Lower lobe of right lung (tissue), 2 donors: ENCODE results near the gene TTLL5. TPM values are rescaled to one million over a fixed set of nuclear protein-coding genes. Genes with fewer than 3 reads are reported as not detected.

Experiments
- ATAC-seq, 2 donors: fragments of 200-7000 bp; cut with Tn5 transposase; one replicate each; pipeline ENCODE4 v1.9.1; 2020 to 2022; ENCODE audit warnings: mild to moderate bottlenecking in 2 of 2, moderate library complexity in 2 of 2
- DNase-seq: peaks from one replicate; pipeline ENCODE4 v3.0.0-alpha.2; 2020
- H3K27ac ChIP-seq: fragments of 200-600 bp; one replicate; pipeline ENCODE4 v1.8.0; 2022
- H3K27me3 ChIP-seq: fragments of 200-600 bp; one replicate; pipeline ENCODE4 v1.8.0; 2022; ENCODE audit warnings: low read depth
- H3K36me3 ChIP-seq: fragments of 200-600 bp; one replicate; pipeline ENCODE4 v1.8.0; 2022; ENCODE audit warnings: mild to moderate bottlenecking
- H3K4me1 ChIP-seq: fragments of 200-600 bp; one replicate; pipeline ENCODE4 v1.8.0; 2022
- H3K4me3 ChIP-seq: fragments of 200-600 bp; one replicate; pipeline ENCODE4 v1.8.0; 2022; ENCODE audit warnings: mild to moderate bottlenecking
- H3K9me3 ChIP-seq: fragments of 200-600 bp; one replicate; pipeline ENCODE4 v1.8.0; 2022
- intact Hi-C: fragments of 100-400 bp; cut with DNase I; formaldehyde crosslinking; loops from one replicate; pipeline ENCODE4 v1.11.0; 2022
- long read RNA-seq: library from polyadenylated mRNA; unstranded; transcript quantifications from one replicate; pipeline ENCODE4 v2.0.0, GENCODE V29; 2021
- total RNA-seq: library from RNA; stranded (reverse); fragmentation: NEBNext Ultra II Directional; extraction: Animal tissue kit (Norgen Biotek cat#: 25700); gene quantifications from one replicate; pipeline ENCODE4 v1.2.1, GENCODE V29; 2021
- TF ChIP-seq, protein P1 (sequence below): fragments of 200-600 bp; IDR thresholded peaks from one replicate; pipeline ENCODE4 v1.8.0; 2022; ENCODE audit warnings: antibody characterized with exemption, mild to moderate bottlenecking
- donor health status: DM: no; HTN: yes; CAD: no; lungs with severe emphysema.

The TTLL5 gene, protein sequence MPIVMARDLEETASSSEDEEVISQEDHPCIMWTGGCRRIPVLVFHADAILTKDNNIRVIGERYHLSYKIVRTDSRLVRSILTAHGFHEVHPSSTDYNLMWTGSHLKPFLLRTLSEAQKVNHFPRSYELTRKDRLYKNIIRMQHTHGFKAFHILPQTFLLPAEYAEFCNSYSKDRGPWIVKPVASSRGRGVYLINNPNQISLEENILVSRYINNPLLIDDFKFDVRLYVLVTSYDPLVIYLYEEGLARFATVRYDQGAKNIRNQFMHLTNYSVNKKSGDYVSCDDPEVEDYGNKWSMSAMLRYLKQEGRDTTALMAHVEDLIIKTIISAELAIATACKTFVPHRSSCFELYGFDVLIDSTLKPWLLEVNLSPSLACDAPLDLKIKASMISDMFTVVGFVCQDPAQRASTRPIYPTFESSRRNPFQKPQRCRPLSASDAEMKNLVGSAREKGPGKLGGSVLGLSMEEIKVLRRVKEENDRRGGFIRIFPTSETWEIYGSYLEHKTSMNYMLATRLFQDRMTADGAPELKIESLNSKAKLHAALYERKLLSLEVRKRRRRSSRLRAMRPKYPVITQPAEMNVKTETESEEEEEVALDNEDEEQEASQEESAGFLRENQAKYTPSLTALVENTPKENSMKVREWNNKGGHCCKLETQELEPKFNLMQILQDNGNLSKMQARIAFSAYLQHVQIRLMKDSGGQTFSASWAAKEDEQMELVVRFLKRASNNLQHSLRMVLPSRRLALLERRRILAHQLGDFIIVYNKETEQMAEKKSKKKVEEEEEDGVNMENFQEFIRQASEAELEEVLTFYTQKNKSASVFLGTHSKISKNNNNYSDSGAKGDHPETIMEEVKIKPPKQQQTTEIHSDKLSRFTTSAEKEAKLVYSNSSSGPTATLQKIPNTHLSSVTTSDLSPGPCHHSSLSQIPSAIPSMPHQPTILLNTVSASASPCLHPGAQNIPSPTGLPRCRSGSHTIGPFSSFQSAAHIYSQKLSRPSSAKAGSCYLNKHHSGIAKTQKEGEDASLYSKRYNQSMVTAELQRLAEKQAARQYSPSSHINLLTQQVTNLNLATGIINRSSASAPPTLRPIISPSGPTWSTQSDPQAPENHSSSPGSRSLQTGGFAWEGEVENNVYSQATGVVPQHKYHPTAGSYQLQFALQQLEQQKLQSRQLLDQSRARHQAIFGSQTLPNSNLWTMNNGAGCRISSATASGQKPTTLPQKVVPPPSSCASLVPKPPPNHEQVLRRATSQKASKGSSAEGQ (N-terminal part only)
- total RNA-seq, result 32.6 TPM
- long read RNA-seq, partial matches to known transcripts, result 4 of 24 reads
- long read RNA-seq, other reads (novel, unspliced or antisense), result 20 of 24 reads

DNA sequence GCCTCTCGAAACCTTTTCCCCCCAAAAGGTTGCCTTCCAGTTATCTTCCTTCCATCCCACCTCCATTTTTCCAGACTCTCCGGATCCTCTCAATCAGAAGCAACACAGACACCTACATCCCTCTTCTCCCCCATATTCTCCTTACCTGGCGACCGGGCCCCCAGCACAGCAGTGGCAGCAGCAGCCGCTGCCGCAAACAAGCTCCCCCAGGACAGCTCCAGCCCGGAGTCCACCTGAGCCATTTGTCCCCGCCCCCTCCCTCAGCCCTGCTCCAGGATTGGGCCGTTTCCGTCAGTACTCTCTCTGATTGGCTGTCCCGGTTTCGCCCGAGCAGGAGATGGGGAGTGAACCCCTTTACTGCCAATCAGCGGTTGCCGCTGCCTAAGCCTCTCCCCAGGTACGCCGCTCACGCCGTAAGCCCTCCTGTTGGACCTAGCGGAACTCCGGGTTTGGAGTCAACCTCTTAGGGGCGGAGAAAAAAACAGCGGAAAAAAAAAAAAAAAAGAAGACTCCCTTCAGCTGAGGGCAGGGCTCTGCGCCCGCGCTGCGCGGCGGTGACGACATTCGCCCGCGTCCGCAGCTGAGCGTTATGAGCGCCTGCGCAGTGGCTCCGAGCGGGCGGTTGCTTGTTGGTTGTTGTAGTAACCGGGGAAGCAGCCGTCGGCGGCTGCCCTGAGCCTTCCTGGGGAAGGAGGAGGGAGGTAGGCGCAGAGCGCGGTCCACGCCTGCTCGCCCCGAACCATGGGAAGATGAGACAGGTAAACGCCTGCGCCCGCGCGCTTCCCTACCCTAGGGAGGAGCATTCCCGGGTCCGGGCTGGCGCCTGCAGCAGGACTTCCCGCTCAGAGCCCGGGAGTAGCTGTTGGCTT lies at the start of gene TTLL5, which contains the start of gene ERG28:
Gene TTLL5 (plus strand): TSS at position 617 of the 869 bp plus-strand sequence. CDS start 1,904 bp downstream, outside the sequence.
Gene ERG28 (minus strand): TSS at position 247 of the 869 bp plus-strand sequence. CDS start 3,374 bp downstream, outside the sequence.
- no peaks in the 10 kb centered on the region for H3K27me3 ChIP-seq
- DNase-seq, result peak; percentile 99
- H3K36me3 ChIP-seq, result peaks cover 29% of the 10 kb centered on the region
- peaks cover 13% of the 10 kb centered on the region for H3K4me1 ChIP-seq
- H3K4me3 ChIP-seq, result peak within 1 kb of the TSS; percentile 76
- peak; percentile 97 to 98 for ATAC-seq
- H3K9me3 ChIP-seq, result no peaks in the 10 kb centered on the region
- H3K27ac ChIP-seq, result peak within 1 kb of the TSS; percentile 89
- TF ChIP-seq, protein P1, sequence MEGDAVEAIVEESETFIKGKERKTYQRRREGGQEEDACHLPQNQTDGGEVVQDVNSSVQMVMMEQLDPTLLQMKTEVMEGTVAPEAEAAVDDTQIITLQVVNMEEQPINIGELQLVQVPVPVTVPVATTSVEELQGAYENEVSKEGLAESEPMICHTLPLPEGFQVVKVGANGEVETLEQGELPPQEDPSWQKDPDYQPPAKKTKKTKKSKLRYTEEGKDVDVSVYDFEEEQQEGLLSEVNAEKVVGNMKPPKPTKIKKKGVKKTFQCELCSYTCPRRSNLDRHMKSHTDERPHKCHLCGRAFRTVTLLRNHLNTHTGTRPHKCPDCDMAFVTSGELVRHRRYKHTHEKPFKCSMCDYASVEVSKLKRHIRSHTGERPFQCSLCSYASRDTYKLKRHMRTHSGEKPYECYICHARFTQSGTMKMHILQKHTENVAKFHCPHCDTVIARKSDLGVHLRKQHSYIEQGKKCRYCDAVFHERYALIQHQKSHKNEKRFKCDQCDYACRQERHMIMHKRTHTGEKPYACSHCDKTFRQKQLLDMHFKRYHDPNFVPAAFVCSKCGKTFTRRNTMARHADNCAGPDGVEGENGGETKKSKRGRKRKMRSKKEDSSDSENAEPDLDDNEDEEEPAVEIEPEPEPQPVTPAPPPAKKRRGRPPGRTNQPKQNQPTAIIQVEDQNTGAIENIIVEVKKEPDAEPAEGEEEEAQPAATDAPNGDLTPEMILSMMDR, result no peak
- intact Hi-C loops, result no loop called here

DNA sequence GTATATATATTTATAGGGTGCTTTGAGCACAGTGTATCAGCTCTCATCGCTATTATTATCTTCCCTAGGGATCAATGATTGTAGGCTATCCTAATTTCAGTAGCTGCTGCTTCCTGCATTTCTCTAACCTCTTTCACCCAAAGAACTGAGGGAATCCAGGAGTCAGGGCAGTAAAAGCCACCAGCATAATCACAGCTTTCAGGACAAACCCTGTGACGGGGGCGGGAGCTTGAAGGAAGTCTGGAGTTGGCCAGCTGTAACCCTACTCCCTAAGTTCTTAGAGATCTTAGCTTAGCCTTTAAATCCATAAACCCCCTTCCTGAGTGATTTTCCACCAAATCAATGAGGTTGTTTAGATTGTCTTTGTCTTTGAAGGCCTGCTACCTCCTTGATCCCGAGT lies 48.9 kb upstream of the TTLL5 start:
- Histone ChIP-seq H3K4me3 (no peak overlapping the region), H3K27ac (no peak overlapping the region), H3K4me1 (peaks cover 28% of the 10 kb centered on the region), H3K36me3 (no peaks in the 10 kb centered on the region), H3K9me3 (no peaks in the 10 kb centered on the region), H3K27me3 (no peaks in the 10 kb centered on the region)
- TF ChIP-seq, protein P1, result no peak
- ATAC-seq (no peak), DNase-seq (no peak)
- intact Hi-C loops, result no loop called here

DNA sequence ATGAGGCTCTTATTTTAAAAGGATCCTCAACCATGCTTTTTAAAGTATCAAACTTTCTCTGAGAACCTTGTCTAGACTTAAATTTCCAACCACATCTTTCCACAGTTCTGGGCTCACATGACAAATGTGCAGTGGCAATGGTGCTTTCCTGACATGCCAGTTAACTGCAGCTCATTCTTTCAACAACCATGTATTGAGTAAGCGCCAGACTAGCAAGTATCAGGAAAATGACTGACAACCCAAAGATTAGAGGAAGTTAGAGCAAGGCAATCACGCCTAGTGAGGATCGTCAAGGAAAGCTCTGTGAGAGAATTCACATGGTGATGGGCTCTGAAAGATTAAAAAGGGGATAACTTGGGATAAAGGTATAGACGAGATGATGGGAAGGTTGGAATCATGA lies 46.9 kb upstream of the TTLL5 start:
- intact Hi-C loops, result no loop called here
- Histone ChIP-seq H3K9me3 (no peaks in the 10 kb centered on the region), H3K36me3 (no peaks in the 10 kb centered on the region), H3K27ac (peak overlapping the region; percentile 60), H3K4me1 (peaks cover 19% of the 10 kb centered on the region), H3K4me3 (no peak overlapping the region), H3K27me3 (no peaks in the 10 kb centered on the region)
- TF ChIP-seq, protein P1, result no peak
- DNase-seq, result no peak
- peak; percentile 34 to 44 for ATAC-seq

DNA sequence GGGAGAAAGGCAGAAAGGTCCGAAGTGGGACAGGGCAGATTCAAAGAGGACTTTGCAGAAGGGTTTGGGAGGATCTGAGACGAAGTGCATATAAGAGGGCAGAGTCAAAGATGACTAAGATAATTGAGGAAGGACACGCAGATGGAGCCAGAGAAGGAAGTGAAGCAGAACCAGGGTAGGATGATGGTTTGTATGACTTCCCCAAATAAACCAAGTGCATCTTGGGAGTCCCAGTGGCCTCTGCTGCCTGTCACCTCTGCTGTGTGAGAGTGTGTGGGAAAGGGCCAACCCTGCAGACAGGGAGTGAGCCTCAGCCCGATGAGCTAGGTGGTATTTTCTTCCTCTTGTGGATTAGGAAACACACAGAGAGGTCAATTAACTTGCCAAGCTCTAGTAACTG lies 45.8 kb upstream of the TTLL5 start:
- Histone ChIP-seq H3K36me3 (no peaks in the 10 kb centered on the region), H3K27ac (peak overlapping the region; percentile 60), H3K4me1 (peaks cover 9% of the 10 kb centered on the region), H3K27me3 (no peaks in the 10 kb centered on the region), H3K4me3 (no peak overlapping the region), H3K9me3 (no peaks in the 10 kb centered on the region)
- ATAC-seq (peak; percentile 73 to 92), DNase-seq (peak; percentile 73)
- TF ChIP-seq, protein P1, result no peak
- intact Hi-C loops, result no loop called here
